ENCODE results near the gene C5AR2. TPM values are rescaled to one million over a fixed set of nuclear protein-coding genes. Genes with fewer than 3 reads are reported as not detected.

C5AR2 gene
- total RNA-seq, 2 experiments from 2014 or later: 0.06 to 0.19 TPM

GRCh38 chr19:47352095-47352494, 20.1 kb downstream of the C5AR2 start:
- POLR2A ChIA-PET: no interaction called here
- no peak for TF ChIP-seq CTCF (IDR thresholded peaks at IDR 0.05)
- H3K9me3 ChIP-seq (ENCODE audit: control insufficient read depth in 1 of 2, insufficient read depth in 1 of 2, low read length in 2 of 2): no peaks in the 10 kb centered on the region
- H3K27me3 ChIP-seq (ENCODE audit: control insufficient read depth in 1 of 2, insufficient read depth in 2 of 2, low read length in 2 of 2): no peaks in the 10 kb centered on the region
- H3K4me1 Mint-ChIP-seq (ENCODE audit: low read depth): peaks cover 45% of the 10 kb centered on the region
- peaks cover 37% of the 10 kb centered on the region for H3K4me1 ChIP-seq (ENCODE audit: insufficient read depth, low read length)
- CTCF ChIA-PET: no interaction called here
- no peaks in the 10 kb centered on the region for H3K9me3 Mint-ChIP-seq
- no peaks in the 10 kb centered on the region for H3K27me3 Mint-ChIP-seq
- intact Hi-C loops (cut with DNase I, micrococcal nuclease): no loop called here
- ATAC-seq (ENCODE audit: poor library complexity): no peak
- H3K27ac Mint-ChIP-seq: no peak overlapping the region
- H3K4me3 Mint-ChIP-seq: peak overlapping the region; percentile 66
- H3K36me3 Mint-ChIP-seq (ENCODE audit: low read depth): peaks cover 63% of the 10 kb centered on the region
- H3K4me3 ChIP-seq (ENCODE audit: low read length): no peak overlapping the region
- no peak for DNase-seq
- H3K27ac ChIP-seq (ENCODE audit: low read depth in 1 of 2, low read length in 2 of 2): no peak overlapping the region
- peaks cover 42% of the 10 kb centered on the region for H3K36me3 ChIP-seq (ENCODE audit: insufficient read depth, low read length)

DNA sequence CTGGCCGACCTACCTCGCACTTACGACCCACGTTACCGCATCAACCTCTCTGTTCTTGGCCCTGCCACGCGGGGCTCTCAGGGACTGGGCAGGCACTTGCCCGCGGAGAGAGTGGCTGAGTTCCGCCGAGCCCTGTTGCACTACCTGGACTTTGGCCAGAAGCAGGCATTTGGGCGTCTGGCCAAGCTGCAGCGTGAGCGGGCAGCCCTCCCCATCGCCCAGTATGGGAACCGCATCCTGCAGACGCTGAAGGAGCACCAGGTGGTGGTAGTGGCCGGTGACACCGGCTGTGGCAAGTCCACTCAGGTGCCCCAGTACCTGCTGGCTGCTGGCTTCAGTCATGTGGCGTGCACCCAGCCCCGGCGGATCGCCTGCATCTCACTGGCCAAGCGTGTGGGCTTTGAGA, 21.3 kb downstream of the C5AR2 start:
- no peak for DNase-seq
- no peaks in the 10 kb centered on the region for H3K9me3 ChIP-seq (ENCODE audit: control insufficient read depth in 1 of 2, insufficient read depth in 1 of 2, low read length in 2 of 2)
- Mint-ChIP-seq H3K4me1 (ENCODE audit: low read depth) (peaks cover 45% of the 10 kb centered on the region), H3K9me3 (no peaks in the 10 kb centered on the region), H3K4me3 (no peak overlapping the region), H3K36me3 (ENCODE audit: low read depth) (peaks cover 75% of the 10 kb centered on the region), H3K27me3 (no peaks in the 10 kb centered on the region), H3K27ac (no peak overlapping the region)
- H3K4me1 ChIP-seq (ENCODE audit: insufficient read depth, low read length): peaks cover 37% of the 10 kb centered on the region
- POLR2A ChIA-PET: no interaction called here
- CTCF ChIA-PET: no interaction called here
- peaks cover 54% of the 10 kb centered on the region for H3K36me3 ChIP-seq (ENCODE audit: insufficient read depth, low read length)
- H3K27me3 ChIP-seq (ENCODE audit: control insufficient read depth in 1 of 2, insufficient read depth in 2 of 2, low read length in 2 of 2): no peaks in the 10 kb centered on the region
- no peak overlapping the region for H3K4me3 ChIP-seq (ENCODE audit: low read length)
- no peak for ATAC-seq (ENCODE audit: poor library complexity)
- intact Hi-C loops (cut with DNase I, micrococcal nuclease): no loop called here
- no peak for TF ChIP-seq CTCF (IDR thresholded peaks at IDR 0.05)
- H3K27ac ChIP-seq (ENCODE audit: low read depth in 1 of 2, low read length in 2 of 2): no peak overlapping the region

DNA sequence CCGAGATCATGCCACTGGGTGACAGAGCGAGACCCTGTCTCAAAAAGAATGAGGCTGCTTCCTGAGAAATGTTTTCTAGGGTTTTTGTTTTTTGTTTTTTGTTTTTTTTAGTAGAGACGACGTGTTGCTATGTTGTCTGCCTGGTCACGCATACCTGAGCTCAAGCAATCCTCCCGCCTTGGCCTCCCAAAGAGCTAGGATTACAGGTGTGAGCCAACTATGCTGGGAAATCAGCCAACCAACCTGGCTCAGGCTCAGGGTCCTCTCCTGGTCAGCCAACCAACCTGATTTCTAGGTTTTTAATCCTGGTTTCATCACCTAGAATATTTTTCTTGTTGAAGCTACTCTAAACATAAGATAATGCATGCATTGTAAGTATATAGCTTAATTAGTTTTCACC, 24.9 kb downstream of the C5AR2 start:
- no peak for DNase-seq
- H3K27ac Mint-ChIP-seq: no peak overlapping the region
- no peak for TF ChIP-seq CTCF (IDR thresholded peaks at IDR 0.05)

More for the DNA sequence above, 24.9 kb downstream of the C5AR2 start:
- H3K27ac ChIP-seq (ENCODE audit: low read depth in 1 of 2, low read length in 2 of 2): no peak overlapping the region
- ChIA-PET CTCF (no interaction called here), POLR2A (no interaction called here)
- intact Hi-C loops (cut with DNase I, micrococcal nuclease): no loop called here
- H3K27me3 Mint-ChIP-seq: no peaks in the 10 kb centered on the region
- no peak overlapping the region for H3K4me3 Mint-ChIP-seq
- peaks cover 91% of the 10 kb centered on the region for H3K36me3 Mint-ChIP-seq (ENCODE audit: low read depth)
- H3K36me3 ChIP-seq (ENCODE audit: insufficient read depth, low read length): peaks cover 84% of the 10 kb centered on the region
- H3K4me3 ChIP-seq (ENCODE audit: low read length): no peak overlapping the region
- no peaks in the 10 kb centered on the region for H3K27me3 ChIP-seq (ENCODE audit: control insufficient read depth in 1 of 2, insufficient read depth in 2 of 2, low read length in 2 of 2)
- no peaks in the 10 kb centered on the region for H3K9me3 Mint-ChIP-seq
- peaks cover 18% of the 10 kb centered on the region for H3K4me1 Mint-ChIP-seq (ENCODE audit: low read depth)
- peaks cover 10% of the 10 kb centered on the region for H3K4me1 ChIP-seq (ENCODE audit: insufficient read depth, low read length)
- ATAC-seq (ENCODE audit: poor library complexity): no peak
- H3K9me3 ChIP-seq (ENCODE audit: control insufficient read depth in 1 of 2, insufficient read depth in 1 of 2, low read length in 2 of 2): no peaks in the 10 kb centered on the region

Measured in CD4-positive, alpha-beta T cell (primary cell).